DND-41 (cell line): ENCODE results near the gene SLC2A13.

Experiments used
- EZH2 ChIP-seq: IDR thresholded peaks from 3 replicates; pipeline ENCODE4 v1.6.1; 2012; ENCODE audit warnings: borderline replicate concordance, low read depth, mild to moderate bottlenecking, moderate library complexity, low read length, inconsistent platforms; ENCODE audit not compliant: severe bottlenecking
- TF ChIP-seq, protein P1 (sequence below): IDR thresholded peaks from 2 replicates; pipeline ENCODE4 v1.5.1; 2012; ENCODE audit warnings: borderline replicate concordance, low read length, moderate library complexity, mild to moderate bottlenecking; ENCODE audit not compliant: poor library complexity, severe bottlenecking; ENCODE audit errors: extremely low read depth

GRCh38 chr12:40015345-40015744 lies 90.5 kb downstream of the SLC2A13 start:
- TF ChIP-seq, protein P1, sequence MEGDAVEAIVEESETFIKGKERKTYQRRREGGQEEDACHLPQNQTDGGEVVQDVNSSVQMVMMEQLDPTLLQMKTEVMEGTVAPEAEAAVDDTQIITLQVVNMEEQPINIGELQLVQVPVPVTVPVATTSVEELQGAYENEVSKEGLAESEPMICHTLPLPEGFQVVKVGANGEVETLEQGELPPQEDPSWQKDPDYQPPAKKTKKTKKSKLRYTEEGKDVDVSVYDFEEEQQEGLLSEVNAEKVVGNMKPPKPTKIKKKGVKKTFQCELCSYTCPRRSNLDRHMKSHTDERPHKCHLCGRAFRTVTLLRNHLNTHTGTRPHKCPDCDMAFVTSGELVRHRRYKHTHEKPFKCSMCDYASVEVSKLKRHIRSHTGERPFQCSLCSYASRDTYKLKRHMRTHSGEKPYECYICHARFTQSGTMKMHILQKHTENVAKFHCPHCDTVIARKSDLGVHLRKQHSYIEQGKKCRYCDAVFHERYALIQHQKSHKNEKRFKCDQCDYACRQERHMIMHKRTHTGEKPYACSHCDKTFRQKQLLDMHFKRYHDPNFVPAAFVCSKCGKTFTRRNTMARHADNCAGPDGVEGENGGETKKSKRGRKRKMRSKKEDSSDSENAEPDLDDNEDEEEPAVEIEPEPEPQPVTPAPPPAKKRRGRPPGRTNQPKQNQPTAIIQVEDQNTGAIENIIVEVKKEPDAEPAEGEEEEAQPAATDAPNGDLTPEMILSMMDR = no peak
- no peak for TF ChIP-seq EZH2
